Esophagus muscularis mucosa (tissue), 4 donors: ENCODE data around the gene AUTS2.

Experiments used
- CTCF ChIP-seq, 3 experiments: fragments of 200-600 bp in 2 of 3; fragments of 450-650 bp in 1 of 3; sonication (generic) in 2 of 3; IDR thresholded peaks; one replicate each; pipeline ENCODE4 v1.5.1; 2017 to 2019; ENCODE audit warnings: antibody characterized with exemption in 3 of 3, mild to moderate bottlenecking in 2 of 3, moderate library complexity in 1 of 3
- EP300 ChIP-seq: sonication (generic); formaldehyde crosslinking; IDR thresholded peaks from one replicate; pipeline ENCODE4 v1.6.1; 2017; ENCODE audit warnings: antibody characterized with exemption
- POLR2A ChIP-seq: fragments of 450-650 bp; IDR thresholded peaks from one replicate; pipeline ENCODE4 v1.6.1; 2017; ENCODE audit warnings: antibody characterized with exemption, moderate library complexity, mild to moderate bottlenecking, low read depth

DNA sequence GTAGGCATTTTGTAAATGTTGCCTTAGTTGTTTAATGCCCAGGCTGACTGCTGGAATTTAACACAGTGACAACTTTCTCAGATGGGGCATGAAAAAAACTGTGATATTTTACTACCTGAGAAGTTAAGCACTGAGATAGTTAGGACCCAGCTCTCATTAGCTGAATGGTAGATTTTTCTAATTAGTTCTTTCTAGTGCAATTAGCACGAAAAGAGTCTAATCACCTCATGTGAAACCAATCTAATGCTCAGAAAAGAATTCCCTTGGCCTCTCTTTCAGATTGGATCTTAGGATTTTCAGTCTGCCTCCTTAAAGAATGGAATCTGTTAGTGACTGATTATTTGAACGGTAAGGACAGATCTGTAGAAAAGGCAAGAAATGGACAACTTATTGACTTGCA, 743.2 kb downstream of the AUTS2 start:
- TF ChIP-seq POLR2A (no peak), CTCF (IDR thresholded peaks at IDR 0.05) (no peak), EP300 (no peak)
